Superior temporal gyrus (tissue), 1 donor: ENCODE results near the gene F13A1.
A peak's percentile ranks its signal among the peaks of the same experiment; 100 is the strongest.
"Not testable (repeated sequence)": the region's sequence is repeated elsewhere in the genome, so short reads cannot be mapped to it uniquely, and the experiment has no call there.

ENCODE experiments used
- DNase-seq: peaks from one replicate; pipeline ENCODE4 v3.0.0-alpha.2; 2016; ENCODE audit errors: extremely low spot score

The F13A1 gene

GRCh38 chr6:6317825-6318733 lies 2.4 kb downstream of the F13A1 start:
- peak; percentile 68 for DNase-seq

DNA sequence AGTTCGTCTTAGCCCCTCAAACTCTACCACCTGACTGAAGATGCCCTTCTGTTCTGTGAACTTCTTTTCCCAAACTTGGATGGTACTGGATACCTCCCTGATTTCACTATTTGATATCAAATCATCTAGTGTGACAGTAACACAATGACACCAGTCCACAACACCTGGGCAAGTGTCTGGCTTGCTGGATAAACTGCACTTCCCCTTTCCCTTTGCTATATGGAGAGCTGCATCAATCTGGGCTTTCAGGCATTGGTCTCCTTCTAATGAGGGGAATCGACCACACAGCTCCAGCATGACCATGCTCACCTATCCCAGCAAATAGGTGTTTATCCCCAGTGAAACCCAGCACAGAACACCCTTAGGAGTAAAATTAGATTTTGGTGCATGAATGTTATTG lies 3.1 kb downstream of the F13A1 start:
- no peak for DNase-seq

DNA sequence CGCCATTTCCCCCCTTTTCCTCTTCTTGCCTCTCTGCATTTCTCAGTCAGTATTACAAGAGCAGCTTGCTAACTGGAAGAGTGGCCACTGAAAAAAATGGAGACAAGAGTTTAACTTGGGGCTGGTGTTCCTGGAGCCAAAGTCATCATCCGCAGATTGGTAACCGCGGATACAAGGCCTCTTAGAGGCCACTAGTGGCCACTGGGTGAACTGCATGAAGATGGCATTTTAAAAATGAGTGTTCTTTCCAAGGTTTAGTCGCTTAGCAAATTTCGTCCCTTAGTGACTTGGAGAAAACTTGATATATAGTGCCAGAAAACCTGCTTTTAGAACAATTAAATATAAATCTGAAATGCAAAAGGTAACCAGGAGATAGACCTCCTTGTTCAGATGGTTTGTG lies 4.8 kb downstream of the F13A1 start:
- peak; percentile 78 for DNase-seq

DNA sequence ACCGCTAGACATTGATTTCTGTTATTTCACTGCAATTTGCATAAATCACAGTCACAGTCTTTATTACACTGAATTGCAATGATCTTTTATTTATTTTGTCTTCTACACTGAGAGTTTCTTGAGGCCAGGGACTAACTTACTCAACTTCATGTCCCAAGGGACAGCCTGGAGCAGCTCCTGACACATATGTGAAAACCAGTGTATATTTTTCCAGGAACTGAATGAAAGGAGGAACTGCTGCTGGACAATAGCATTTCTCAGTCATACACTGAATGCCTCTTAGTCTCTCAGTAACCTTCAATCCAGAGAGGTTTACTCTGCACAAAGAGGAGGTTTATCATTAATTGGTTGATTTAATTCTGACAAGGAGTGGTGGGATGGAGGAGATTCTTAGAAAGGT lies 5.9 kb downstream of the F13A1 start:
- no peak for DNase-seq

- no peak for DNase-seq
Observed at GRCh38 chr6:6312901-6313441, 7.5 kb downstream of the F13A1 start.

GRCh38 chr6:6305575-6305974 lies 14.9 kb downstream of the F13A1 start:
- DNase-seq, result no peak

DNA sequence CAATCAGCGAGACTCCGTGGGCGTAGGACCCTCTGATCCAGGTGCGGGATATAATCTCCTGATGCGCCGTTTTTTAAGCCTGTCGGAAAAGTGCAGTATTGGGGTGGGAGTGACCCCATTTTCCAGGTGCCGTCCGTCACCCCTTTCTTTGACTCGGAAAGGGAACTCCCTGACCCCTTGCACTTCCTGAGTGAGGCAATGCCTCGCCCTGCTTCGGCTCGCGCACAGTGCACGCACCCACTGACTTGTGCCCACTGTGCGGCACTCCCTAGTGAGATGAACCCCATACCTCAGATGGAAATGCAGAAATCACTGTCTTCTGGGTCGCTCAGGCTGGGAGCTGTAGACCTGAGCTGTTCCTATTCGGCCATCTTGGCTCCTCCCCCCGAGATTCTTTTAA lies 20.1 kb downstream of the F13A1 start:
- DNase-seq, result not testable (repeated sequence)

GRCh38 chr6:6293317-6293716 lies 27.1 kb downstream of the F13A1 start:
- DNase-seq, result no peak

DNA sequence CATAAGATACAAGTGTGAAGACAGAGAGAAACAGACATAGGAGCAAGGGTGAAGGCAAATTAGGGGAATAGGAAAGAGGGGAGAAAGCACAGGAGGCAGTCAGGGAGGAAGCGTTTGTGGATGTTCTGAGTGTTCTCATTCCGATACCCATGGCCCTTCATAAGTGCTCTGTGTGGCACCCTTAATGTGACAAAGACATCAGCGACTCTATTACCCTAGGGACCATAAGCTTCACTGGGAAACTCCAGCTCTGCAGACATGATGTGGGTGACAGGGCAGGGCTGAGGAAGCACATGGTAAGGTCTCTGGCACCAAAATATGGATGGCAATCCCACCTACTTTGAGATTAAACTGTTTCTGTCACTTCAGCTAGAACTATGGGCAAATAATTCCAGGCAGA lies 33.0 kb downstream of the F13A1 start:
- DNase-seq, result no peak

DNA sequence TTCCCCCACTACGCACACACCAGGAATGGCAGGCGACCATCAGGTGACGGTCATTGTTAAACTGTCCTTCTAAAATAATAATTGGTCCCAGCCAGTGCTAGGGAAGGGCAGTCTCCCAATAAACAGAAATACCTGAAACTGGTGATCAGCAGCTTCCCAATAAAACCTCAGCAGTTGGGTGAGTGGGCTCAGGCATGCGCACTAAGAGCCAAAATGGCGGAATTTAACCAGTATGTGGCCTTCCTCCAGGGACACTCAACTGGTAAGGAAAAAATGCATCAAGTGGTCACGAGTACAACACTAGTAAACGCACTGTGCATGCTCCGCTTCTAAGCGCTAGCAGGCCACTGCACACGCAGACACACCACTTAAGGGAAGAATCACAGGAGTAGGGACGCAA lies 34.8 kb downstream of the F13A1 start:
- DNase-seq, result no peak

DNA sequence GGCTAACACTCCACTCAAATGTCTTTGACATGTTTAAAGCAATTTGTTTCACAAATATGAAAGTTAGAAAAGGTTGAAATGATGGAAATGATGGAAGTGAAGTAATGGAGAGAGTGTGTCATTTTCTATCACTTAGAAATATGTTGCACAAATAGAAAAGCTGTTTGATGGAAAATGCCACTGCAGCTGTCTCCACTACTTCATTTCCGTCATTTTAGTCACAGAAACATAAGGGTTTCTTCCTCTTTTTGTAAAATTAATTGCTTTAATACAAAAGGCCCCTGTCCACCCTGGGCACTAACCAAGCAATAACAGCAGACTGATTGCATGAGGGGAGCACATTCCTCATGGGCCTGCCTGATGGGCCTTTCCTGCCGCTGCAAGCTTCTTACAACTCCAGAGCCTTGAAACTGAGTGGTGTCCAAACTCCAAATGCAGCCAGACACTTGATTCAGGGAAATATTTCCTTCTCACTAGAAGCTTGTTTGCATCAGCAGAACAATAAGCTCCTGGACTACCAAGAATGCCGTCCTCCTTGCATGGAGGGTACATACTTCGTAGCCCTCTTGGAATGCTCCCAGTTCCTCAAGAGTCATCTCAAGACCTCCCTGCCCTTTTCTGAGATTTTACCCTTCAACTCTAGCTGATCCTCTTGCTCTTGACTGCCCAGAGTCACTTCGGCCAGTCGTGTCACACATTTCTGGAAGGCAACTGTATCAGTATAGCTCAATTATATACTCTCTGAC lies 36.1 kb downstream of the F13A1 start:
- DNase-seq, result no peak

GRCh38 chr6:6283746-6284145 lies 36.7 kb downstream of the F13A1 start:
- peak; percentile 17 for DNase-seq

- no peak for DNase-seq
Observed at GRCh38 chr6:6282716-6283115, 37.7 kb downstream of the F13A1 start.

DNA sequence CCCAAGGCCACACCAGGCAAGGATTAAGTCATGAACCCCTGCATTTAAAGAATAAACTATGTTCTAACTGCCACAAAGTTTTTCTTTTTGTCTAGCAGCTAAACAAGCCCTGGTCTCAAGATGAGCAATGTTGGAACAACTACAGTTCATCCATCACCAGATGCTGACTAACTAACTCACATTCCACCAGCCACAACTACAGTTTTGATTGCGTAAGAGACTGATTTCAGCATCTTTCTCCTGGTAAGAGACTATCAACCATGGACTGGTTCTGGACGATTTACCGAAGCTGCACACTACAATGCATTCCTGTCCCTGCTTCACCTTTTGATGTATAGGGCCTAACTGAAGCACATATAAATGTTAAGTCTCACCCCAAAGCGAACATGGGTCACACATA lies 43.0 kb downstream of the F13A1 start:
- no peak for DNase-seq

GRCh38 chr6:6270948-6271535 lies 49.4 kb downstream of the F13A1 start:
- DNase-seq, result no peak

- no peak for DNase-seq
Observed at GRCh38 chr6:6260196-6260722, 60.2 kb downstream of the F13A1 start.

GRCh38 chr6:6256886-6257285 lies 63.6 kb downstream of the F13A1 start:
- DNase-seq, result no peak

DNA sequence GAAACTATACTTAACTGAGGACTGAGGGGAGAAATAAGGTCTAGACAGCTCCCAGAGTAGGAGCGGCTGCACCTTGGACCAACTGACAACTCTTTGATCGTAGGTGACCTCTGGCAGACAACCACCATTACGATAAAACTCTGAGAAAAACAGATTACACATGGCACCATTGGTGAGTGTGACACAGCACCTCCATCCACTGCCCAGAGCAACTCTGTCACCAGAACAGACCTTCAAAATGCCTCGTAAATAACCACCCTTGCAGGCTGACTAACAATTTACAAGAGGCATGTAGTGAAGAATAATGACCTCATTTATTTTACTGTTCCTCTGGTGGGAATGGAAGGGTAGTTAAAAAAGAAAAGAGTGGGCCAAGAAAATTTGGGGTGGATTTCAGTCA lies 64.2 kb downstream of the F13A1 start:
- DNase-seq, result no peak

GRCh38 chr6:6251555-6252280 lies 68.7 kb downstream of the F13A1 start:
- no peak for DNase-seq

- DNase-seq, result no peak
Observed at GRCh38 chr6:6248651-6249050, 71.8 kb downstream of the F13A1 start.

GRCh38 chr6:6246544-6246943 lies 73.9 kb downstream of the F13A1 start:
- no peak for DNase-seq
